HG03521 (cell line): ENCODE results near the gene ENPEP.
"Not testable (repeated sequence)": the region's sequence is repeated elsewhere in the genome, so short reads cannot be mapped to it uniquely, and the experiment has no call there.

Source experiments
- ATAC-seq: cut with Tn5 transposase; IDR thresholded peaks from one replicate; pipeline ENCODE4 v1.9.1; 2021; ENCODE audit warnings: mild to moderate bottlenecking, moderate library complexity; ENCODE audit not compliant: unreplicated experiment

The ENPEP gene, protein sequence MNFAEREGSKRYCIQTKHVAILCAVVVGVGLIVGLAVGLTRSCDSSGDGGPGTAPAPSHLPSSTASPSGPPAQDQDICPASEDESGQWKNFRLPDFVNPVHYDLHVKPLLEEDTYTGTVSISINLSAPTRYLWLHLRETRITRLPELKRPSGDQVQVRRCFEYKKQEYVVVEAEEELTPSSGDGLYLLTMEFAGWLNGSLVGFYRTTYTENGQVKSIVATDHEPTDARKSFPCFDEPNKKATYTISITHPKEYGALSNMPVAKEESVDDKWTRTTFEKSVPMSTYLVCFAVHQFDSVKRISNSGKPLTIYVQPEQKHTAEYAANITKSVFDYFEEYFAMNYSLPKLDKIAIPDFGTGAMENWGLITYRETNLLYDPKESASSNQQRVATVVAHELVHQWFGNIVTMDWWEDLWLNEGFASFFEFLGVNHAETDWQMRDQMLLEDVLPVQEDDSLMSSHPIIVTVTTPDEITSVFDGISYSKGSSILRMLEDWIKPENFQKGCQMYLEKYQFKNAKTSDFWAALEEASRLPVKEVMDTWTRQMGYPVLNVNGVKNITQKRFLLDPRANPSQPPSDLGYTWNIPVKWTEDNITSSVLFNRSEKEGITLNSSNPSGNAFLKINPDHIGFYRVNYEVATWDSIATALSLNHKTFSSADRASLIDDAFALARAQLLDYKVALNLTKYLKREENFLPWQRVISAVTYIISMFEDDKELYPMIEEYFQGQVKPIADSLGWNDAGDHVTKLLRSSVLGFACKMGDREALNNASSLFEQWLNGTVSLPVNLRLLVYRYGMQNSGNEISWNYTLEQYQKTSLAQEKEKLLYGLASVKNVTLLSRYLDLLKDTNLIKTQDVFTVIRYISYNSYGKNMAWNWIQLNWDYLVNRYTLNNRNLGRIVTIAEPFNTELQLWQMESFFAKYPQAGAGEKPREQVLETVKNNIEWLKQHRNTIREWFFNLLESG

DNA sequence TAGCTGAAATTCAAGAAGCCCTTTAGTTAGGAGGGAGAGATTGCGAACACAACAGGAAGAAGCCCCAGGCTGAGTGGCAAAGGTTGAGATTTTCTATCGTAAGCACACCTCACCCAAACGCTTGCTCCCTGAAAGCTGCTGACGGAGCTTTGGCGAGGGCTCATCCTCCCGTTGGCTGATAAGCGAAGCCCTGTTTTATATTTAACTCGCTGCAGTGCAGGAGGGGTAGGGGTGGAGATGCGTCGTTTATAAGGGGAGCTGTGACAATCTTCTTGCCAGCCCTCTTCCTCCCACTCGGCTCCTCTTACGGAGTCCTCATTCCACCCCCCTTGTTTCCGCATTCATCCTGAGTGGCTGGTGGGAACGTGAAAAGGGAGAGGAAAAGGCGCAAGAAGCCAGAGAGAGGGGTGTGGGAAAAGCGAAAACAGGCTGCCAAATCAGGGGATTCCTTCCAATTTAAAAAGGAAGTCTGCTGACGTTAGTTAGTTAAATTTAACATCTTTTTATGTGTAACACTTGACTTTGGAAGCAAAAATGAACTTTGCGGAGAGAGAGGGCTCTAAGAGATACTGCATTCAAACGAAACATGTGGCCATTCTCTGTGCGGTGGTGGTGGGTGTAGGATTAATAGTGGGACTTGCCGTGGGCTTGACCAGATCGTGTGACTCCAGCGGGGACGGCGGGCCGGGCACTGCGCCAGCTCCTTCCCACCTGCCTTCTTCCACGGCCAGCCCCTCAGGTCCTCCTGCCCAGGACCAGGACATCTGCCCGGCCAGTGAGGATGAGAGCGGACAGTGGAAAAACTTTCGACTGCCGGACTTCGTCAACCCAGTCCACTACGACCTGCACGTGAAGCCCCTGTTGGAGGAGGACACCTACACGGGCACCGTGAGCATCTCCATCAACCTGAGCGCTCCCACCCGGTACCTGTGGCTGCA, at the start of gene ENPEP:
TSS of gene ENPEP (plus strand) at position 275 of the 938 bp plus-strand sequence. CDS start at position 535, 260 bp downstream.
- ATAC-seq = no peak

DNA sequence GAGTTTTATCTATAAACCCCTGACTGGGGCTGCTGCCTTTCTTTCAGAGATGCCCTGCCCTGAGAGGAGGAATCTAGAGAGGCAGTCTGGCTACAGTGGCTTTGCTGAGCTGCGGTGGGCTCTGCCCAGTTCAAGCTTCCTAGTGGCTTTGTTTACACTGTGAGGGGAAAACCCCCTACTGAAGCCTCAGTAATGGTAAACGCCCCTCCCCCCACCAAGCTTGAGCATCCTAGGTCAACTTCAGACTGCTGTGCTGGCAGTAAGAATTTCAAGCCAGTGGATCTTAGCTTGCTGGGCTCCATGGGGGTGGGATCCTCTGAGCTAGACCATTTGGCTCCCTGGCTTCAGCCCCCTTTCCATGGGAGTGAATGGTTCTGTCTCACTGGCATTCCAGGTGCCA, 44.1 kb upstream of the ENPEP start:
- not testable (repeated sequence) for ATAC-seq

DNA sequence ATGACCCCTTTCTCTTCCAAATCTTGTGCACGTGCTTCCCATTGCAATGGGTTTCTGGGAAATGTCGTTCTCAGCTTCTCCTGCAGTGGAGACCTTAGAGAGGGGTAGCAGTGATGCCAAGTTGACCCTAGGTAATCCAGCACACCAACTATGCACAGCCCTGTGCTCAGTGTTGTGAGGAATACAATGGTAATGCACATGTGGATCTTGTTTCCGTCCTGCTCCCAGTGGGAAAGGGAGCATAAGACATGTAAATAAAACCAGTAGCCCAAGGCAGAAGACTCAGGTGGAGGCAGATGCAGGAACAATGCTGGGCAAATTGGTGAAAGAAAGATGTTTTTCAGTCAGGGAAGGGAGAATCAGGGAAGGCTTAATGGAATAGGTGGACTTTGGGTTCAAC, 38.7 kb upstream of the ENPEP start:
- not testable (repeated sequence) for ATAC-seq

DNA sequence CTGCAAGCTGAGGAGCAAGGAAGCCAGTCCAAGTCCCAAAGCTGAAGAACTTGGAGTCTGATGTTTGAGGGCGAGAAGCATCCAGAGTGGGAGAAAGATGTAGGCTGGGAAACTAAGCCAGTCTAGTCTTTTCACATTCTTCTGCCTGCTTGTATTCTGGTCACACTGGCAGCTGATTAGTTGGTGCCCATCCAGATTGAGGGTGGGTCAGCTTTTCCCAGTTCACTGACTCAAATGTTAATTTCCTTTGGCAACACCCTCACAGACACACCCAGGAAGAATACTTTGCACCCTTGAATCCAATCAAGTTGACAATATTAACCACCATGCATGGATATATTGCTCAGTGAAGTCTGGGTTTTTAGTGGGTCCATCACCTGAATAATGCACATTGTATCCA, 36.7 kb upstream of the ENPEP start:
- not testable (repeated sequence) for ATAC-seq

DNA sequence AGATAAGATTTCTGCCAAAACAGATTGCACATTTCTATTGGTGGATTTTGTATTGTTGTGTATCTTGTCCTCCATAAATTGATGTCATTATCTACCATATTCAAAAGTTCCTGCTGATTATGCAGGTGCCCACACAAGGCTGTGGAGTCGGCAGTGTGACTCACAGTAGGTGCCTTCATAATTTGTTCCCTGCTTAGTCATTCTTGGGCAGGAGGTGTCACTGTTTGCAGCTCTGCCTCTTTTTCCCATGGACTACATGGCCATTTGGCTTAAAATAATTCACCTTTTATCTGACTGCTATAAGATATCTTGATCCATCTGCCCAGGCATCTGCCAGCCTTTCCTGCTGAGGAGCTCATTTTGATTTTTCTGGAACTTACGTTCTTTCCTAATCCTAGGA, 33.6 kb upstream of the ENPEP start:
- no peak for ATAC-seq

DNA sequence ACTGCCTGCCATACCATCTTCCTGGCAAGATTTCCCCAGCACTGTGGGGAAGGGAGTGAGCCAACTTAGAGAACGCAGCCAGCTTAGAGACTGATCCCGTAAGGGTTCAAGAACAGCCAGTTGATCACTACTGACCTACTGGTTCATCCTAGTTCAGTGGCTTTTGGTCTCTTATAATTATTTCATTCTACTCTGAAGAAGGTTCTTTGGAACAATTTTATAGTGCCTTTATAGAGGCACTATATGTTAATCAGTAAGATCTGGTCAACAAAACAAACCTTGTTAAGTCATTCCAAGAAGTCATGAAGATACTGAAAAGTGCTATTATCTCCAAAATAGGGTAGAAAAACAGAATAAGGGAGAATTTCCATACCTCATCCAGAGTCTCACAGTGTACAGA, 33.2 kb upstream of the ENPEP start:
- no peak for ATAC-seq

DNA sequence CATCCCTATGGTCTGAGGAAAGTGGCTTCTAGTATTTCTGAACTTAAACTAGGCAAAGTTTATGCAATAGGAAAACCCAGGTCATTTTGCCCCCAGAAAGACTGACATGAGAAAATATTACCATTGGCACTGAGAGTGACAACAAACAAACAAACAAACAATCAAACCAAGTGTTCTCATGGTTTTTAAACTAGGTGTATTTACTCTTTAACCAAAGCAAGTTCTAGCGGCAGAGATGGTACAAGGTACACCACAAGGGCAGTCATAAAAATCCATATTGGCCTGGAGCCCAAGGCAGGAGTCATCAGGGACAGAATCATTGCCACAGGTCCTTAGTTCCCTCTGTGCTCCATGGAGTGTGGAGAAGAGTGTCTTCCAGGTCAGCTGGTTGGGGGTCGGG, 26.0 kb upstream of the ENPEP start:
- ATAC-seq = no peak

DNA sequence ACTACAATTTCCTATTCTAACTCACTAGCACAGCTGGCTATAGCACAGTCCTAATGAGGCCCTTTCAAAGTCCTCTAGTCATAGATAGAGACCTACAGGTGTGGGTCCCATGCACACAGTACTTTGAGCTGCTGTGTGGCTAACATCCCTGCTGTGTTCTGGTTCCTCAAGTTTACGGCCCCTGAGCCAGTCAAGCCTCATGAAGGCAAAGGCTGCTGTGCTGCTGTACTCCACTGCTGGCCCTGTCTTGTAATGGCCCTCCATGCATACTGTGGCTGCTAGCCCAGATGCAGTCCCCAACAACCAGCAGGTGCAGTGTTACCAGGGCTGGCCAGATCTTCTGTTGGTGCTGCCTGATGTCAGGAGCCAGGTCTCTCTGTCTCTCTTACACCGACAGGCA, 23.4 kb upstream of the ENPEP start:
- ATAC-seq = no peak

DNA sequence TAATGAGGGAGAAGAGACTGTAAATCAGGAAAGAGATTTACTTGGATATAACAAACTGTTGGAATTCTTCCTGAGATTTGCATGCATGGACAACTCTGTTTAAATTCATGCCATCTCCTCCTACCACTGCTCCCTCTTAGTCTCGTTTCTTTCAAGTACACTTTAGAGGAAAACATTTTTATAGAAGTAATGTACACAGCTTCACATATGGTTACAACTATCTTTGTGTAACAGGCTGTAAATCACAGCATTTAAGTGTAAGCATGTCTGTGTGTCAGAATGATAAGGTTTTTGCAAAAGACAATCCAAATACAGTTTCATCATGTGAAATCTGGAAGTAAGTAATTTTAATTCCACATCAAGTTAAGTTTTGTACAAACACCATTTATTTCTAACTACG, 21.5 kb upstream of the ENPEP start:
- no peak for ATAC-seq

DNA sequence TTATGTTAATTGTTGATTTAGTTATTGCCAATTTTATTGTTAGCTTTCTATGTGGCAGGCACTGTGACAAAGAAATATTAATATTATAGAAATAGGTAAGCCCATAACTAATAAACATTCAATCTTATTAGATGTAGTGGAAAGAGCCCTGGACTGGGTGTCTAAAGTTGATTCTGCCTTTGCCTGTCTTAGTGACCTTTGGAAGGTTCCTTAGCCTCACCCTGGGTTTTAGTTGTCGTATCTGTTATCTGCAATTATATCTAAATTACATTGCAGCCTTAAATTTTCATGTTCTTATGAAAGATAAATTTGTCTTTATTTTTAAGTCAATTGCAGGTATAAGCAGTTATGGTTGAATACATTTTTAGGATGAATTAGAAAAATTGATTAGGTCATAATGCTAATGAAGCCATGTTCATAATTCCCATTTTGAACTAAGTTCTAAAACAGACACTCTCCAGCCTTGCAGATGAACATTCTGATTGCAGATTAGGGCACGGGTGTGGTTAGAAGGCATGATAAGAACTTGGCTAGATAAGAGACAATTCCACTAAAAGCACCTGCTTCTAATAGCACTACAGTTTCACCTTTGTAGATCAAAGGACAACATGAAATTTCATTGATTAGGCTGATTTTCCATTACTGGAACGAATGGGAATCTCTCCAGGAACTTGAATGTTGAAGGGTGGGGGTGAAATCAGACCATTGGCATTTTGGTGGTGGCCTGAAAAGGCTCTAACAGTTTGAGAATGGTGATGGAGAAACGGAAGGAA, 17.3 kb upstream of the ENPEP start:
- ATAC-seq = no peak

DNA sequence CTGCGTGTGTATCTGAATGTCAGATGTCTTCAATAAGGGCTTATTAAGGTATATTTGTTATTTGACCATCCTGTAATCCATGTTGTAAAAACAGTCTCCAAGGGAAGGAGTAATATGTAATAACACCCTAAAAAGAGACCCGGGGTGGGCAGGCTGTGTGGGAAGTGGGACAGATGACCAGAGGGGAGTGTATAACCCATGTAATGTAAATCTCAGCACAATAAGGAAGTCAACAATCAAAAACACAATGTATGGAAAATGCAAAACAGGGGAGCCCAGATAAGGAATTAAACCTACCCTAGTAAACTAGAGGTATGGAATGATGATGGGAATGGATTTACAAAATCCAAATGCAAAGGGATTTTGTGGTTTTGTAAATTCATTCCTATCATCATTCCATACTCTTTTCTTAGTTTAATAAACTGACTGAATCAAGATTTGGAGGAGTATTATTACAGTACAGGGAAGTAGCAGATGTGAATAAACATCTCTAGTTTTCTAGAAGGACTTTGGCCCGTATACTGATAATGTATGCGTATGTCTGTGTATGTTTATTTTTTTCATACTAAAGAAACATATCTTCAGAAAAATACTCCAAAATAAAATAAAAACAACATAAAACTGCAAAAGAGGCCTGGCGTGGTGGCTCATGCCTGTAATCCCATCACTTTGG, 15.7 kb upstream of the ENPEP start:
- ATAC-seq = no peak

DNA sequence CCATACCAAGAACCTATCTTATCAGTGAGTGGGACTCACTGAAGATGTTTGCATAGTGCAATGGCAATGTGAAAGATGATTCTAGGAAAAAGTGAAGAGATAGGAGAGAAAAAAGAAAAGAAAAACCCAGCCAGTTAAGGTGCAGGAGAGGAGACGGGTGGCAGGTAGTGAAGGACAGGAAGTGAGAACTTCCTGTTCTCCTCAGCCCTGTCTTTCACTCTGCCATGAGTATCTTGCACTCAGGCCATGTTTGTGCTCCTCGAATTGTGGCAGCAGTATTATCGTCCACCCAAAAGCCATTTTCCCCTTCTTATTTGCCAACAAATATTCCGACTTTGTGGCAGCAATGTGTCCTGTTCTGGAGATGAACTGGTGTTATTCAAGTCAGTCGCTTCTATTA, 8.6 kb upstream of the ENPEP start:
- ATAC-seq = no peak

DNA sequence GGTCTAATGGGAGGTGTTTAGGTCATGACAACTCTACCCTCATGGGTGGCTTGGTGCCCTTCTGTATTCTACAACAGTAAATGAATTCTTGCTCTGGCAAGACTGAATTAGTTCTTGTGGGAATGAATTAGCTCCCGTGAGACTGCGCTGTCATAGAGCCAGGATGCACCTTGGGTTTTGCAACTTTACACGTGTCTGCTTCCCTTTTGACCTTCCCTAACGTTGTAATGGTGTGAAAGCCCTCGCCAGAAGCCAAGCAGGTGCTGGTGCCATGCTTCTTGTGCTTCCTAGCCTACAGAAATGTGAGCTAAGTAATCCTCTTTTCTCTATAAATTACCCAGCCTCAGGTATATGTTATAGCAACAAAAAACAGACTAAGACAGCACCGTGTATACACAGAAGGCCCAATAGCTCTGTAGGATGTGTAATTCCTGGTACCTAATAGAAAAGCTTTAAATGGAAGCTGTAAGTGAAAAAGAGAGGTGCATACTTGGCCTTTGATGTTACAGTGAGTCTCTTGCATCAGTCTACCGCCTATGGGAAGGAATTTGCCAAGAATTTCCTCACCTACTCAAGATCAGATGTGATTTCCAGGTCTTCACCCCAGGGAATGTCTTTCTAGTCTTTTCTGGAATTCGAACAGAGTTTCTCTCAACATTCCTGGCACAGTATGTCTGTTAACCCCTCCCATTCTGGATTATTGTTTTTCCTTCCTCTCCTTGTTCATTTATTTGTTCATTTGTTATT, 3.2 kb upstream of the ENPEP start:
- ATAC-seq = no peak

DNA sequence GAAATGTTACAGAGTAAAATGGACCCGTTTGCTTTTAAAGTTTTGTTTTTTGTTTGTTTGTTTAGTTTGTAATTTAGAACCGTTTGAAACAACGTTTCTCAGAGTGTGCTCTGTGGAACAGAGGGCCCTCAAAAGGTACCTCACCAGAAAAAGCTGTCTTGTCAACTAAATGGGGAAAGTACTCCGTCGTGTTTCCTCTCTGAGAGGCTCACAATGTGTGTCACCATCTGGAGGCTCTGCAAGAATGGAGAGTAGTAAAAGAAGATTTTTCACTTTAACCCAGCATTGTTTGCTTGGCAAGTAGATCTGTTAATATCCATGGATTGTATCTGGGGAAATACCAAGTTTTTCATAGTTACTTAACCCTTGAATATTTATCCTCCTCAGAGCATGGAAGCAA, 1.5 kb upstream of the ENPEP start:
- no peak for ATAC-seq

DNA sequence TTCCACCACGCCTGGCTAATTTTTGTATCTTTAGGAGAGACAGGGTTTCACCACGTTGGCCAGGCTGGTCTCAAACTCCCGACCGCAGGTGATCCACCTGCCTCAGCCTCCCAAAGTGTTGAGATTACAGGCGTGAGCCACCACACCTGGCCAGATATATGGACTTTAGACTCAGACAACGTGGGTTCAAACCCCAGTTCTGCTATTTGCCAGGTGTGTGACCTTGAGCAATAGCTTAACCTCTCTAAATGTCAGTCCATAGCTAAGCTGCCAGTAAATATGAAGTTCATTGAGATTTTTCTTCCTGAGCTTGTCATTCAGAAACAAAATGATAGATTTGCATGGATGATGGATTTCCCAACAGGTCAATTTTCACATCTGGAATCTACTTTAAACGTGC, 875 bp upstream of the ENPEP start:
- ATAC-seq = not testable (repeated sequence)

DNA sequence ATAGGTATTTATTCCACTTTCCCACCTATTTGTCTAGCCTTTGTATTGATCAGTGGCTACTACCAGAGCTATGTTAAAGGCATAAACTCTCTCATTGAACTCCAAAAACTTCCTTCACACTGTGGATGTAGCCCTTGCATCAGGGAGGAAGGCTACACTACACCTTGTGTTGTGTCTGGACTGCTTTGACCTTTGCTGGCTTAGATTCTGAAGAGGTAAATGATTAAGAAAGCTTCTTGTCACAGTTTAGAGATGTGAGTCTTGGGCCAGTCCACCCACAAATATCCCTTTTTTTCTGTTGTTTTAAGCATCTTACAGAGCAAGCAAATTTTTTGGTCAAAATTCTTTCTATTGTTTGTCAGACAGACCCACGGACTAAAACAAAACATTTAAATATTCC, 1.9 kb downstream of the ENPEP start:
- no peak for ATAC-seq

DNA sequence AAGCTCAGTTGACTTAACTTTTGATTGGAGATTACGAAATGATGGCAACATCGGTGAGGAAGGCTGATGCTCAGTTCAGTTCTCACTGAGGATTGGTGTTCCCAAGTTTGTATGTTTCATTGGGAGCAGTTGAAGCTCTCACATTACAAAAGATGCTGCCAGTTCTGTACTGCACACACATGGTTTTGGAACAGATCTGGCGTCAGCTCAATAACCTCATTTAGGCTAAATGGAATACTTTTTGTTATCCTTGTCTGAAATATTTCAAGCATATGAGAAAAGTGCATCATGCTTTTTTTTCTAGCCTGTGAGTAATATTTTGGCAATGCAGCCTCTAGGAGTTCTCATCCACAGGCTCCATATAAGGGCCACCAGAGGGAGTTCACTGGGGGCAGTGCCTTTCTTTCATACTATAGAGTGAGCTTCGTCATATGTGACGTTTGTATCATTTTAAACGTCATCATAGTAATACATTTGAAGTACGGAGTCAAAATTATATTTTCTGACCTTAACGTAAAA, 4.1 kb downstream of the ENPEP start:
- no peak for ATAC-seq

DNA sequence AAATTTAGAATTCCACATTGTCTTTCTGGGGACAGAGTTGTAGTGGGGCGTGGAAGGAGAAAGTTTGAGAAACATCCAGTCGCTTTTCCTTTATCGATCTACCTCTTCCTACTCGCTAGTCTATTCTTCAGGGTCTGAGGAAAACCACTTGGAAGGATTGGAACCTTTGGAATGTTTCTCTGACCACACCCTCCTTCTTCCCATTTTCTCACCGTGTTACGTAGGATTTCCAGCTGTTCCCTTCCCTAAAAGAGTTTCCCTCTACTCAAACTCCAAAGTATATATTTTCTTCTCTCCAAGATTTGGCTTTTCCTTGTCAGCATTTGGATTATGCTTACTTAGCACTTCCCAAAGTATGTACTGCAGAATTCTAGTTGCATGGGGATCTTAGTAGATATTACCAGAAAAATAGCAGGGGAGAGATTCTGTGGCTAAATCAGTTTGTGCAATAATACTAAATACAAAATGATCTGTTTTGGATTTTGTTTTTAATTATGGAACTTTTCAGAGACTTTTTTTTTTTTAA, 4.9 kb downstream of the ENPEP start:
- ATAC-seq = no peak
